Fibroblast of the aortic adventitia (primary cell): ENCODE data around the gene SURF1. TPM values are rescaled to one million over a fixed set of nuclear protein-coding genes. Genes with fewer than 3 reads are reported as not detected.
A peak's percentile ranks its signal among the peaks of the same experiment; 100 is the strongest.

ENCODE experiments used
- DNase-seq: peaks from one replicate; pipeline ENCODE4 v3.0.0-alpha.2; 2010; ENCODE audit warnings: low read depth
- H3K4me3 ChIP-seq: 2 replicates; pipeline ENCODE4 v1.5.1; 2011; ENCODE audit warnings: low read depth, mild to moderate bottlenecking, control low read depth, low read length, moderate library complexity
- total RNA-seq: library from RNA; depleted of rRNA; stranded (reverse); fragments of >200 nt; gene quantifications from 2 replicates; pipeline ENCODE4 v1.2.3, GENCODE V29; 2012; ENCODE audit warnings: low replicate concordance
- TF ChIP-seq, protein P1 (sequence below): IDR thresholded peaks from 2 replicates; pipeline ENCODE4 v1.5.1; 2011; ENCODE audit warnings: mild to moderate bottlenecking, low read length, control low read depth, inconsistent platforms; ENCODE audit not compliant: insufficient read depth

Gene SURF1
- total RNA-seq, 1 donor = 25.1 TPM

DNA sequence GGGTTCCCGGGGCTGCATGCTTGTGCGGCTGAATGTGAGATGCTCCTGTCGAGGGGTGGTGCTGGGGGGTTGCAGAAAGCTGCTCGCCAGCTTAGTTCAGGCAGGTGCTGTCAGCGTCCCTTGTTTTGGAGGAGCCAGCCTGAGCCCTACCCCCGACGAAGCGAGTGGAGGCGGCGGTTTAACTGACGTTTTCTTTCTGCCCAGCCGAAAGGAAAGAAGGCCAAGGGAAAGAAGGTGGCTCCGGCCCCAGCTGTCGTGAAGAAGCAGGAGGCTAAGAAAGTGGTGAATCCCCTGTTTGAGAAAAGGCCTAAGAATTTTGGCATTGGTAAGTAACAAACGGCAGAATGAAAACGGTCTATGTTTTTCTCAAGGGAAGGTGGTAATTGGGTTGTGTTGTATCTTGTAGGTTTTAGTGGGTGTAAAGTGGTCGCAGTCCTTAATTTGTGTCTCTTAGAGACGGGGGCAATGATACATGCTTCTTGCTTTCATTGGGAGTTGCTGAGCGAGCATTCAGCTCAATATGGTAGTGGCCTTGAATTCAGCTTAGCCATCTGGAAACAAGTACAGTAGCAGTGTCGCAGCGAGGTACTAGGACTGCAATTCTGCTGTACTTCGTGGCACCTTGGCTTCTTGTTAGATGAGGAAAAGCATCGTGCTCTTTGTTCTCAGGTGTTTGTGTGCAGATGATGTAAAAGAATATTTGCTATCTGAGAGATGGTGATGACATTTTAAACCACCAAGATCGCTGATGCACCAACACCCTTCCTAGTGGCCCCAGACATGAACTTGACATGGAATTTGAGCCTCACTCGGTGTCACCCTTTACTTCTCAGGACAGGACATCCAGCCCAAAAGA lies 7.3 kb downstream of the SURF1 start:
- no peak for DNase-seq

DNA sequence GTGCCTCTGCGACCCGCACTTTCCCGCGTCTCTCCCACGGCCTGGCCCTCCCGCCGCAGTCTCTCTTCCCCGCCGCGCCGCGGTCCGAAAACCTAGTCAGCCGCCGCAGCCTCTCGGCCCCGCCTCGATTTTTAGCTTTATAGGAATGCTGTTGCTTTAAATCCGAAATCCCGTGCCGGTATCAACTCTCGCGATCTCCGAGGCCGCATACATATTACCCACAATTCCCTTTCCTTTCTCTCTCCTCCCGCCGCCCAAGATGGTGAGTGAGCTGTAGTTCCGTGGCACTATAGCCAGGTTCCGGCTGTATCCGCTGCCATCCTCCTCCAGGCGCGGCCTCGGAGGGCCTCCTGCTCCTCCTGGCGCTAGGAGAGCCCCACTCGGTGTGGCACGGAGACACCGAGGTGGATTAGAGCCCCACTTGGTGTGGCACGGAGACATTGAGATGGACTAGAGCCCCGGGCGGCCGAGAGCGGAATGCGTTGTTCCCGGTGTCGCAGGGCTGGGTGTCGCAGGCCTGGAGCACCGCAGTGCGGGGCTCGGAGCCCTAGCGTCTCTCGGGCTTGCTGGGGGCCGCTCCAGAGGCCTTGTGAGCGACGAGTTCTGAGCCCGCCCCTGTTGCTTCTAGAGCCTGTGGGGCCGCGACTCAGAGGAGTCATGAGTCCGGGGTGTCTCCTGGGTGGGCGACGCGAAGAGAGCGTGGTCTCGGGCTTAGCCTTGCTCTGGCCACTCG lies 8.1 kb downstream of the SURF1 start, which contains the start of the genes MED22 and RPL7A:
Gene MED22, minus strand, starts transcription at position 147 of the 733 bp plus-strand sequence. CDS start 1,469 bp downstream, outside the sequence.
Gene RPL7A, plus strand, starts transcription at position 234 of the 733 bp plus-strand sequence. Its CDS starts 26 bp downstream, at position 260.
- TF ChIP-seq, protein P1, sequence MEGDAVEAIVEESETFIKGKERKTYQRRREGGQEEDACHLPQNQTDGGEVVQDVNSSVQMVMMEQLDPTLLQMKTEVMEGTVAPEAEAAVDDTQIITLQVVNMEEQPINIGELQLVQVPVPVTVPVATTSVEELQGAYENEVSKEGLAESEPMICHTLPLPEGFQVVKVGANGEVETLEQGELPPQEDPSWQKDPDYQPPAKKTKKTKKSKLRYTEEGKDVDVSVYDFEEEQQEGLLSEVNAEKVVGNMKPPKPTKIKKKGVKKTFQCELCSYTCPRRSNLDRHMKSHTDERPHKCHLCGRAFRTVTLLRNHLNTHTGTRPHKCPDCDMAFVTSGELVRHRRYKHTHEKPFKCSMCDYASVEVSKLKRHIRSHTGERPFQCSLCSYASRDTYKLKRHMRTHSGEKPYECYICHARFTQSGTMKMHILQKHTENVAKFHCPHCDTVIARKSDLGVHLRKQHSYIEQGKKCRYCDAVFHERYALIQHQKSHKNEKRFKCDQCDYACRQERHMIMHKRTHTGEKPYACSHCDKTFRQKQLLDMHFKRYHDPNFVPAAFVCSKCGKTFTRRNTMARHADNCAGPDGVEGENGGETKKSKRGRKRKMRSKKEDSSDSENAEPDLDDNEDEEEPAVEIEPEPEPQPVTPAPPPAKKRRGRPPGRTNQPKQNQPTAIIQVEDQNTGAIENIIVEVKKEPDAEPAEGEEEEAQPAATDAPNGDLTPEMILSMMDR = no peak
- peak; percentile 98 for DNase-seq
- H3K4me3 ChIP-seq = peak within 1 kb of the TSS; percentile 97

More for the DNA sequence above, 7.3 kb downstream of the SURF1 start:
- TF ChIP-seq, protein P1 = no peak
- H3K4me3 ChIP-seq = peak overlapping the region; percentile 97

DNA sequence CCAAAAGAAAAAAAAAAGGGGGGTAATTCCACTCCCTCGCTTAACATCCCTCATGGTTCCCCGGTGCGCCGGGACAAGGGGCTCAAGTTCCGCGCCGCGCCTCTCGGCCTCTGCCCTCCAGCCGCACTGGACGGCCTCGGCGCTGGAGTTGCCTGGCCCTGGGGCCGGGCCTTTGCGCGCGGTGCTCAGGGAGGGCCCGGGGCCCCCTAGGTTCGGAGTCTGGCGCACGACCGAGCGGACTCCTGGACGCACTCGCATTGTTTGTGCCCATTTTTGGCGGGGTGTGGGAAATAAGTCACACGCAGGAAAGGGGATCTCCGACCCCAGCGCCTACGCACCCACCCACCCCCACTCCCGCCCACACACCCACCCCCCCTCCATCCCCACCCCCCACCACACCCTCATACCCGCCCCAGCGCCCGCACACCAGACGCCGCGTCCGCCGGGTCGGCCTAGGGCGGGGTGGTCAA lies 8.7 kb downstream of the SURF1 start:
- peak; percentile 25 for DNase-seq
- peak overlapping the region; percentile 97 for H3K4me3 ChIP-seq
- TF ChIP-seq, protein P1 = peak; percentile 10

DNA sequence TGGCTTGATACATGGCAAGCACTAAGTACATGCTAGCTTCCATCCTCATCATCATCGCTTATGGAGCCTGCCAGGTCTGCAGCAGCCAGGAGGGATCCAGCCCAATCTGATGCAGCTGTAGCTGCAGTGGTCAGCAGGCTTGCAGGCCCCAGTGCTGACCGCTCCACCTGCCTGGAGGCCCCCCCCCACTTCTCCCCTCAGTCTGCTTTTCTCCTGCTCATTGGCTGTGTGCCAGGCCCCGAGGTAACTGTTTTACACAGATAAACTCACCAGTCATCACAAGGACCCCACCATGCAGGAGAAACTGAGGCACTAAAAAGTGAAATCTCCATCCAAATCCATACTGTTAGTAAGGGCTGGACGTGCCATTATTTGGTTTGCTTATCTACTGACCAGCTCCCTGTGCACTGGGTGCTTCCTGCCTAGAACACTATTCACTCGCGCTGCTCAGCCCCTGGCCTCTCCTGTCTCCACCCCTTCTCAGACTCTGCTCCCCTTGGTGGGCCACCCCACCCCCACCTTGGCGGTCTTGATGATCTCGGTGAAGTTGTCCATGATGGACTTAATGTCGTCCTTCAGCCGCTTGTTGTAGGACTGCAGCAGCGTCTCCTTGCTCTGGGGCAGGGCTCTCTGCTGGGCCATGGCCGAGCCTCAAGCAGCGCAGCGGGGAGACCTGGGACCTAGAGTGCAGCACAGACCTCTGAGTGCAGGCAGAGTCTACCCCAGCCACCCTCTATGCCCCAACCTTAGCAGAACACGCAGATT lies 10.1 kb downstream of the SURF1 start:
- no peak for DNase-seq
- TF ChIP-seq, protein P1 = no peak
- H3K4me3 ChIP-seq = peak overlapping the region; percentile 97

DNA sequence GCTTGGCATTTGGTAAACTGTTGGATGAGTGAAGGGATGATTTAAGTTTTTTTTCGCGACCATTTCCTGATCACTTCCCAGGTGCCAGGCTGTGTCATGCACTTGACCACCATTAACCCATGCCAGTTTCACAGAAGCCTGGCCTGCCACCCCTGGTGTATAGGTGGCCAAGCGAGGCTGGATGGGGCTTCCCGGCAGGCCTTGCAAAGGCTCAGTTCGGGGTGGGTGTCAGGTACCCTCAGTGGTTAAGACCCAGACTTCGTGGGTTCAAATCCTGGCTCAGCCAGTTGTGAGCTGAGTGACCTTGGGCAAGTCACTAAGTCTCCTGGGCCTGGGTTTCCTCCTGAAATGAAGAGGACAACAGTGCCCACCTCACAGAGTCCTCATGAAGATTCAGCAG lies 10.7 kb downstream of the SURF1 start:
- TF ChIP-seq, protein P1 = no peak
- no peak overlapping the region for H3K4me3 ChIP-seq
- DNase-seq = no peak

DNA sequence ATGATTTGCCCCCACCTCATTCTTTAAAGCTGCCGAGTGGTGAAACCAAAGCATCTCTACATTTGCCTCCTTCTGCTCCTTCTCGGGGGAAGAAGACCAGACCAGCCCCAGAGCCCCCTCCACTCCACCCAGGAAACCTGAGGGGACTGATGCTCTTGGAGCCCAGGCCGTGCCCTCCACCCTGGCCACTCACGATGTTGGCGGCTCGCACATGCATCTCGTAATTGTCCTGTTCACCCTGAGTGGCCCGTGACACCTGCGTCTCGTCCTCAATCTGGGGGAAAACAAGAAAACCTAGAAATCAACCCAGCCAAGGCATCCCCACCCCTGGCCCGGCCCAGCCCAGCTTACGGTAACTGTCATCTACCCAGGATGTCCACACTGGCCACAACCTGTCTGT lies 11.3 kb downstream of the SURF1 start:
- no peak overlapping the region for H3K4me3 ChIP-seq
- TF ChIP-seq, protein P1 = no peak
- no peak for DNase-seq
